ENCODE results near the gene PDE10A. TPM values are rescaled to one million over a fixed set of nuclear protein-coding genes. Genes with fewer than 3 reads are reported as not detected.

Gene PDE10A
- total and polyA plus RNA-seq, 2 experiments from 2014 or later = 2.0 to 7.2 TPM

DNA sequence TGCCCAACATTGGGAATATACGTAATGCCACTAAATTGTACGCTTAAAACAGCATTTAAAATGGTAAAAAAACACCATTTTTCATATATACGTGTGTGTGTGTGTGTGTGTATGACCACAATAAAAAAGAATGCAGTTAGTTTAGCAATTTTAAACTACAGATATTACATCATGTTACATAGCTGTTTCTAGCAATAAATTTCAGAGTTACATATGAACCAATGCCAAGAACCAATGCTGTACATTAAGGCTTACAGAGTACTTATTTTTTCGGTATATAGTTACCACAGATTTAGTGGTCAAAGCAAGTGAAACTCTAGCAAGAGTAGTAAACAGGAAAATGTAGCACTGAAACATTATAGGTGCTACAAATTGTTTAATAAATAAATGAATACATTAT lies 119.3 kb downstream of the PDE10A start:
- H2AFZ ChIP-seq = no peak overlapping the region
- no peaks in the 10 kb centered on the region for H3K36me3 ChIP-seq (replicated peaks; ENCODE audit: insufficient read depth, low read depth)
- TF ChIP-seq EZH2phosphoT487 (IDR thresholded peaks at IDR 0.05; ENCODE audit: low read depth, severe bottlenecking, unreplicated experiment) (no peak), EZH2 (IDR thresholded peaks at IDR 0.05; ENCODE audit: borderline replicate concordance) (no peak)
- TF ChIP-seq, protein P1, sequence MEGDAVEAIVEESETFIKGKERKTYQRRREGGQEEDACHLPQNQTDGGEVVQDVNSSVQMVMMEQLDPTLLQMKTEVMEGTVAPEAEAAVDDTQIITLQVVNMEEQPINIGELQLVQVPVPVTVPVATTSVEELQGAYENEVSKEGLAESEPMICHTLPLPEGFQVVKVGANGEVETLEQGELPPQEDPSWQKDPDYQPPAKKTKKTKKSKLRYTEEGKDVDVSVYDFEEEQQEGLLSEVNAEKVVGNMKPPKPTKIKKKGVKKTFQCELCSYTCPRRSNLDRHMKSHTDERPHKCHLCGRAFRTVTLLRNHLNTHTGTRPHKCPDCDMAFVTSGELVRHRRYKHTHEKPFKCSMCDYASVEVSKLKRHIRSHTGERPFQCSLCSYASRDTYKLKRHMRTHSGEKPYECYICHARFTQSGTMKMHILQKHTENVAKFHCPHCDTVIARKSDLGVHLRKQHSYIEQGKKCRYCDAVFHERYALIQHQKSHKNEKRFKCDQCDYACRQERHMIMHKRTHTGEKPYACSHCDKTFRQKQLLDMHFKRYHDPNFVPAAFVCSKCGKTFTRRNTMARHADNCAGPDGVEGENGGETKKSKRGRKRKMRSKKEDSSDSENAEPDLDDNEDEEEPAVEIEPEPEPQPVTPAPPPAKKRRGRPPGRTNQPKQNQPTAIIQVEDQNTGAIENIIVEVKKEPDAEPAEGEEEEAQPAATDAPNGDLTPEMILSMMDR (IDR thresholded peaks at IDR 0.05; ENCODE audit: poor library complexity) = no peak
- H3K27me3 ChIP-seq = no peaks in the 10 kb centered on the region
- no peaks in the 10 kb centered on the region for H3K9me3 ChIP-seq (ENCODE audit: low read depth)
- H3K9me2 ChIP-seq (replicated peaks; ENCODE audit: insufficient read depth) = no peaks in the 10 kb centered on the region
- no peak overlapping the region for H3K4me2 ChIP-seq
- no peaks in the 10 kb centered on the region for H3K79me2 ChIP-seq
- WGBS (ENCODE audit: low lambda C conversion rate, missing lambda C conversion rate) = 85% methylated on average over 4 of the region's 4 CpGs
- no peaks in the 10 kb centered on the region for H4K20me1 ChIP-seq (ENCODE audit: insufficient read depth, poor library complexity, severe bottlenecking)
- no peak overlapping the region for H3K4me3 ChIP-seq
- H3K4me1 ChIP-seq (ENCODE audit: insufficient read depth) = no peaks in the 10 kb centered on the region
- DNase-seq (ENCODE audit: low spot score) = no peak
- no peak overlapping the region for H3K27ac ChIP-seq

DNA sequence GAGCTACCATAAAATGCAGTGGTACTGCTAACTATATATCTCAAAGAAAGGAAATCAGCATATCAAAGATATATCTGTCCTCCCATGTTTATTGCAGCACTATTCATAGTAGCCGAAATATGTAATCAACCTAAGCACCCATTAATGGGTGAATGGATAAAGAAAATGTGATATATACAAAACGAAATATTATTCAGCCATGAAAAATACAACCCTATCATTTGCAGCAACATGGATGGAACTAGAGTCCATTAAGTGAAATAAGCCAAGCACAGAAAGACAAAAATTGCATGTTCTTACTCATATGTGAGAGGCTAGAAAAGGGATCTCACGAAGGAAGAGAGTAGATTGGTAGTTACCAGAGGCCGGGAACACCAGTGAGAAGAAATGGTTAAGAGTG lies 126.1 kb downstream of the PDE10A start:
- Histone ChIP-seq H4K20me1 (ENCODE audit: insufficient read depth, poor library complexity, severe bottlenecking) (no peaks in the 10 kb centered on the region), H2AFZ (no peak overlapping the region), H3K4me3 (no peak overlapping the region), H3K9me3 (ENCODE audit: low read depth) (no peaks in the 10 kb centered on the region), H3K4me2 (no peak overlapping the region), H3K27me3 (no peaks in the 10 kb centered on the region), H3K36me3 (replicated peaks; ENCODE audit: insufficient read depth, low read depth) (no peaks in the 10 kb centered on the region), H3K79me2 (no peaks in the 10 kb centered on the region), H3K4me1 (ENCODE audit: insufficient read depth) (no peaks in the 10 kb centered on the region), H3K9me2 (replicated peaks; ENCODE audit: insufficient read depth) (no peaks in the 10 kb centered on the region), H3K27ac (no peak overlapping the region)
- no peak for TF ChIP-seq EZH2phosphoT487 (IDR thresholded peaks at IDR 0.05; ENCODE audit: low read depth, severe bottlenecking, unreplicated experiment)
- no peak for TF ChIP-seq EZH2 (IDR thresholded peaks at IDR 0.05; ENCODE audit: borderline replicate concordance)
- TF ChIP-seq, protein P1 (IDR thresholded peaks at IDR 0.05; ENCODE audit: poor library complexity) = no peak
- no peak for DNase-seq (ENCODE audit: low spot score)
- WGBS (ENCODE audit: low lambda C conversion rate, missing lambda C conversion rate) = 96% methylated on average over 4 of the region's 4 CpGs

DNA sequence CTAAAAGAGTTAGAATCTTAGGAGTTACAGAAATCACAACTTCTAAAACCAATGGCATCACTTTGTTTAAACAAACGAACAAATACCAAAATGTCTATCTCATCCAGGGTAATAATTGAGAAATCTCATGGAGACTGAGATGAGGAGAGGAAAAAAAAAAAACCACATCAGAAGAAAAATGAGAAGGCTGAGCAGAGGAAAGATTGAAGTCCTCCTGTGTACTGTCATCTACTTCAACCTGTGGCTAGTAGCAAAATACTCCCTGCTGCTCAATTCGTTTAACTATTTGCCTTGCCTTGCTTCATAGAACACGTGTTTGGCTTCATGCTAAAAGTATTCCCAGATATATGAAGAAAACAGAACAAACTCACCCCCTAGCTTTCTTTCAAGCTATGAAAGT lies 143.7 kb downstream of the PDE10A start:
- no peaks in the 10 kb centered on the region for H3K27me3 ChIP-seq
- TF ChIP-seq, protein P1 (IDR thresholded peaks at IDR 0.05; ENCODE audit: poor library complexity) = no peak
- TF ChIP-seq EZH2phosphoT487 (IDR thresholded peaks at IDR 0.05; ENCODE audit: low read depth, severe bottlenecking, unreplicated experiment) (no peak), EZH2 (IDR thresholded peaks at IDR 0.05; ENCODE audit: borderline replicate concordance) (no peak)
- no peaks in the 10 kb centered on the region for H3K79me2 ChIP-seq
- no peak overlapping the region for H3K27ac ChIP-seq
- H3K4me1 ChIP-seq (ENCODE audit: insufficient read depth) = no peaks in the 10 kb centered on the region
- DNase-seq (ENCODE audit: low spot score) = no peak
- no peaks in the 10 kb centered on the region for H3K36me3 ChIP-seq (replicated peaks; ENCODE audit: insufficient read depth, low read depth)
- WGBS (ENCODE audit: low lambda C conversion rate, missing lambda C conversion rate) = 82% methylated on average over 3 of the region's 3 CpGs
- H3K9me2 ChIP-seq (replicated peaks; ENCODE audit: insufficient read depth) = no peaks in the 10 kb centered on the region
- H4K20me1 ChIP-seq (ENCODE audit: insufficient read depth, poor library complexity, severe bottlenecking) = no peaks in the 10 kb centered on the region
- no peak overlapping the region for H3K4me3 ChIP-seq
- H3K4me2 ChIP-seq = no peak overlapping the region
- H3K9me3 ChIP-seq (ENCODE audit: low read depth) = no peaks in the 10 kb centered on the region
- H2AFZ ChIP-seq = no peak overlapping the region
